HG03103 (cell line): ENCODE measurements around the gene OPCML.

Source experiments
- ATAC-seq: cut with Tn5 transposase; IDR thresholded peaks from one replicate; pipeline ENCODE4 v1.9.1; 2021; ENCODE audit warnings: low read depth; ENCODE audit not compliant: unreplicated experiment

Gene OPCML

DNA sequence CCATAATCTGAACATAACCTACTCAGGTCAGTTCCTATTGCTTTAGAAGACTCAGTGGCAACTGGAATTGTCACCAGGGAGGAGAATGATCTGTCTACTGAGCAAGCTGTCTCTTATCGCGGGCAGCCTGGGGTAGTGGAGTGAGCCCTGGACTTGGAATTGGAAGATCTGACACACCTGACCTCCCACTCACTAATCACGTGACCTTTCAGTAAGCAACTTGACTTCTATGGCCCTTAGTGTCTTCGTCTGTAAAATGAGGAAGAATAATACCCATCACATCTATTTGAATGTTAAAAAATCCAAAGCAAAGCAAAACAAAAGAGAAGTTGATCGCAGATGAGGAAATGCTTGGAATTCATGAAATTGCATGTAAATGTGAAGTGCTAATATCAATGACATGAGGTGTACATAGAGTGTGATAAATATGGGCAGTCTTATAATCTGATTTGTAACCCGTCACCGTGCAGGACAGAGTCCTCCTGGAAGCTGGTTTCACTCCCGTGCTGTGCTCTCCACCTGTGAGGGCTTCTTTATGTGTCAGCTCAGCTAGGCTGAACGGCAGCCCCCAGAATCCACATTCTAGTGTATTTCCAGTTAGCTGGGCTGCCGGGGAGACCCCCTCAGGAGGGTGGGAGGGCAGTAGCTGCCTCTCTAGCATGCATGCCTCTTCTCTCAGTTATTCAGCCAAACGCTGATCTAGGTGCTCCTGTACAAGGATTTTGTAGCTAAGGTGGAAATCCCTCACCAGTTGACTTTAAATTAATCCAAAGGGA is 482.9 kb downstream of the OPCML start:
- ATAC-seq = no peak

GRCh38 chr11:133048270-133048669 is 484.0 kb downstream of the OPCML start:
- ATAC-seq = no peak

- ATAC-seq = no peak
Observed at GRCh38 chr11:133047771-133048115, 484.6 kb downstream of the OPCML start.

DNA sequence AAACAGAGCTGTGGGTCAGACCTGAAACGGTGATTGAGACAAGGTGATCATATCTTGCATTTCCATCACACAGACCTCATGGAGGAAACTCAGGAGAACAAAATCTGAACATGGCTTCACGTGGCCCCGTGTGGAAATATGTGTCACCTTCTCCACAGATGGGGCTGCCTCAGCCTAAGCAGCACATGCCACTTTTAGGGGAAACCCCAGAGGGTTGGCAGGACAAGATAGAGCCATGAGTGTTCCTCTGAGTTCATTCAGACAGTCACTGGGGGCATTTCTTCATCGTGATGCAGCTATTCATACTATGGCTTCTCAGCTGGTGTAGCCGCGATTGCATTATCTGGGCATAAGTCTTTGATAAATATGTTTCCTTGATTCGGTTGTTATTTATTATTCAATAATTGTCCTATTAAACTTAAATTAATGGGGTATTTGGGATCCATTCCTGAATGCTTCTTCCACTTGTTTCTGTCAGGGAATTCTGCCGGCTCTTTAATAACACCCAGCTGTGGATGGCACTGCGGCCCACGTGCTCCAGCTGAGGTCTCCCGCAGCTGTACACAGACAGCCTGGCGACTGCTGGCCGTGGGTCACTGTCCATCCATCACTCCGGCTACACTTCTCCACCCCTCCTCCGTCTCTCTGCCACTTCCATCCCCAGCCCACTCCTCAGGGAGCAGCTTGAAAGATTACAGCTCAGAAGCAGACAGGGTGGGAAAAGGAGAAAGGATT is 485.1 kb downstream of the OPCML start:
- ATAC-seq = no peak

DNA sequence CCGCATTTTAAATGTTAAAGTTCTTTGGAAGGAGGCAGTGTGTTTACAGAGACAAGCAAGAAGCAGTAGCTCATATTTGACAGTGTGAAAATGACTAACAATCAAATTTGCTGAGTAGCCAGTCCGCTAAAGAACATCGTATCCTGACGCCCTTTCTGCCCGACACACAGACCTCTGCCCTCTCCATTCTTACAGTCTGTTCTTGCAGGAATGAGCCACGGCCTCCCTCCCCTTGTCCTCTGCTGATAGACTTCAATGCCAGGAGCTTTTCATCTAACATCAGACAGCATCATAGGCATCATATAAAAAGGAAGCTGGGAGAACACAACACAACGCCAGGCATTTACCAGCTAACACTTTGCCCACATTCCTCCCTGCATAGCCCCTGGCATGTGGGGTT is 486.0 kb downstream of the OPCML start:
- no peak for ATAC-seq

DNA sequence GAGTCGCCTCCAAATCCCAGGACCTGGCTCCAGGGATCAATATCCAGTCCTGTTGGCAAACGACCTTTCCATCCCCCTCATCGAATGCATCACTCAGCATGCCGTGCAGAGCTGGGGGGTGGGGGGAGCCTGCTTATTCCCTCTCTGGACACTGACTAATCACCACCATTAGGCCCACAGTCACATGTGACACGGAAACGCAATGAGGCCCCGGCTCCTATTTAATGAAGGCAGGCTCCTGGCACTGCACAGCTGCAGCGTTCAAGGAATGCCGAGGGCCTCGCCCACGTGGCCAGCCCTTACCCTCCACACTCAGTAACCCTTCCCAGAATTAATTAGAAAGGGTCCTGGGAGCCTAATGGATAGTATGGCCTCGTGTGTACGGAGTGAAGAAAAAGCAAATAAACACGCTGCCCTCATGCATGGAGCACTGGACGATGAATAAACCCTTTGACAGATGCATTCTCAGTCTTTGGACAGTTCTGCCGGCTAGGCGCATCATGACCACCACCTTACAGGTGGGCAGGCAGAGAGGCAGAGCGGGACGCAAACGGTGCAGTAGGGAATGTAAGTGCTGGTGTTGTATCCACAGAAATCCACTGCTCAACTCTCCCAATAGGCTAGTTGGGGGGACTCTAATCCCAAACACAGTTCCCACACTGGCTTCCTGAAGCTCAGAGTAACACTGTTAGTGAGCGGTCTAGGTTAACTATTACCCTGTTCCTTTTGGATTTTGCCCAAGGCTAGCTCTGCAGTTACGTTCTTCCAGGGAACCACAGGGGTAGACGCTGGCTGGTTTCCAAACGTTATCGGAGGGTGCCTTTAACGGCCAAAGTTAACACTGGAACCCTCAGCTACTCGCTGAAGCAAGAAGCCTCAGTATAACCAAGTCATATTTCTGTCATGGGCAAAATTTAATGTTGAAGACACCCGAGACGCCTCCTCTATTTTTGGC is 490.1 kb downstream of the OPCML start:
- ATAC-seq = no peak

DNA sequence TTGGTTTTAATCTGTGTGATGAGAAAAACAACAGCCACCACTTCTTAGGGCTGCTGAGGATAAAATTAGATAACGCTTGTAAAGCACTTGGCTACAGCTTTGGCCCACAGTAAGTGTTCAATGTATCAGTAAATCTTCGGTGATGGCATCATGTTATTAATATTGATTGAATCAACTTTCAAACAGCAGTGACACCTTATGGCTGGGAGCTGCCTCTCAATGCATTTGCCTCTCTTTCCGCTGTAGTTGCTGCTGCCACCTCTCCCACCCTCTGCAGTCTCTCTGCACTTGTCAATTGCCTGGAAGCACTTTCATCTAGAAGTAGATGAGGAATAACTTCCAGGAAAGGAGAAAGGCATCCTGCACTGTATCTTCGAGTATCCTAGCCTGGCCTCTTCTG is 491.1 kb downstream of the OPCML start:
- no peak for ATAC-seq

DNA sequence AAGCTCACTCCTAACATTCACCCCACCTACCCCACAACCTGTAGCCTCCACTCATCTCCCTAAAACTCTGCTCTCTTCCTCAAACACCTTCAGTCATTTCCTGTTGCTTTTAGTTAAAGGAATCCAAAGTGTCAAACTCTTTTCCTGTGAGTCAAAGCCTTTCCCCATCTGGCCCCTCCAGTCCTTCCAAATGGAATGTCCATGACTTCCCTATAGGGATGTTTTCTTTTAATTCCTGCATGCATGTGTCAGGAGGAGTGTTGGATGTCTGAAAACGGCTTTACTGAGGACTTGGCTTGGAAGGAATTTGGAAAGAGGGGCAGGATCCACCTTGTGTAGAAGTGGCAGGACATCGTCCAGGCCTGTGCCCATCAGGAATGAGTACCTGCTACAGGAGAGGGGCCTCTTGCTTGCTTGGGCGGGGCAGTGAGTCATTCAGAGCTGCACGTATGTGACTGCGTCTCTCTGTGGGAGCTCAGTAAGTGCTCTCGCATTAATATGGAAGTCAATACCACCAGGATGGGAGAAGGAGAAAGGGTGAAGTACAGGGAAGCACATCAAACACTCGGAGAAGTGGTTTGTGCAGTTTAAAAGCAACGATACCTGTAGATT is 491.9 kb downstream of the OPCML start:
- no peak for ATAC-seq

- no peak for ATAC-seq
Observed at GRCh38 chr11:133038850-133039249, 493.5 kb downstream of the OPCML start.

DNA sequence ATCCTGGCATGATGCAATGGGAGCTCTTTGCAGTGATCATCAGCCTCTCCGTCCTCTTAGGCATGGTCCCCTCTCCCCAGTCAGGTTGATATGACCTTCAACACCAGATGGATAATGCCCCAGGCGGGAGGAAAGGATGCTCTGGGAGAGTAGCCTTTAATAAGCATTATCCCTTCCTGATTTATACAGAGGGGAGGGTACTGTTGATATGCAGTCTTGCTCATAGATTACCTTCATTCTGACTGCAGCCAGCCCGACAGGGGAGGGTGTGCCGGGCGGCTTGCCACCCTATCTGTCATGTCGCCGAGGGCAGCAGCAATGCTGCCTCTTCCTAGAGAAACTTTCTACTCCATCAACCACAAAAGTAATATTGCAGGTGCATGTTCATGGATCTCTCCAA is 497.4 kb downstream of the OPCML start:
- no peak for ATAC-seq

- ATAC-seq = no peak
Observed at GRCh38 chr11:133029107-133029506, 503.2 kb downstream of the OPCML start.

DNA sequence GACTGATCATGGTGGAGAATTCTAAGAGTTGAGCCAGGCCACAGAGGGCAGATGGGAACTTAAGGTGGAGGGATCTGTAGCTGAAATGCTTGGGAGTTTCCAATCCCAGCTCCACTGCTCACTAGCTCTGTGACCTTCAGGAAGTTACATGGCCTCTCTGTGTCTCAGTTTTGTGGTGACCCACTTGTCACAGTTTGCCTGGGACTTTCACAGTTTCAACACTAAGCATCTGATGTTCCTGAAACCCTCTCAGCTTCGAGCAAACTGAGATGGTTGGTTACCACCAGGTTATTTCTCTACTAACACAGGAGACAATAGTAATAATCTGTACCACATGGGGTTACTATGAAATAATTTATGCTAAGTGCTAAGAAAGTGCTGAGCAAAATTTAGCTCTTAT is 505.3 kb downstream of the OPCML start:
- no peak for ATAC-seq

GRCh38 chr11:133024301-133024700 is 508.0 kb downstream of the OPCML start:
- no peak for ATAC-seq

DNA sequence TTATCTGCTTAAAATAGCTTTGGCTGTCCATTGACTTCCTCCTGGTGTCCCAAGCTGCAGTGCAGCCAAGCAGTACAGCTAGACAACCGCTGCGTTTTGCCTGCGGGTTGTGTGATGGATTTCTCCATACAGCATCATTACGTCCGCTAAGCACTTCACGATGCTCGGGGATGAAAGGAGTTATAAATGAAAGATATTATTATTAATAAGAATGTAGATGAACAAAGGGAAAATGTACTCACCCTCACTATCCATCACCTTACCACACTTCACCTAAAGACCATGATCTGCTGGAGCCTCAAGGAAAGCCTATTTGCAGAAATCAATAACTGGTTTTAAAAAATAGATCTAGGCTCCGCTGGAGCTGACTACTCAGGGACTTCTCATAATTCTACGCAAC is 509.1 kb downstream of the OPCML start:
- ATAC-seq = no peak

- ATAC-seq = no peak
Observed at GRCh38 chr11:133021553-133021952, 510.7 kb downstream of the OPCML start.

DNA sequence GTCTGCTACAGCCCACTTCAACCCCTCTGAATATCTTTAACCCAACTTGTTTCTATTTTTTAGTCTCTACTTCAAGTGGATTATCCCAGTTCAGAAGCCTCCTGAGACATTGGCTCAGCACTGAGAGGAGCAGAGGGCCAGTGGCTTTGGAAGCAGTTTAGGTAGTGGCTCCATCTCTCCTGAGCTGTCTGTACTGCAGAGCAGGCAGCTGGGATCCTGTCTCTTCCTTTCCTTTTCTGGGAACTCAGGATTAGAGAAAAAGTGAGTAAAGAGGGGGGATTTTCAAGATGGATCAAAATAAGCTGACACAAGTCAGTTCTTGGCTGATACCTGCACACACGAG is 512.0 kb downstream of the OPCML start:
- ATAC-seq = no peak

- ATAC-seq = no peak
Observed at GRCh38 chr11:133019545-133020371, 512.5 kb downstream of the OPCML start.

GRCh38 chr11:133015457-133015856 is 516.8 kb downstream of the OPCML start:
- no peak for ATAC-seq

DNA sequence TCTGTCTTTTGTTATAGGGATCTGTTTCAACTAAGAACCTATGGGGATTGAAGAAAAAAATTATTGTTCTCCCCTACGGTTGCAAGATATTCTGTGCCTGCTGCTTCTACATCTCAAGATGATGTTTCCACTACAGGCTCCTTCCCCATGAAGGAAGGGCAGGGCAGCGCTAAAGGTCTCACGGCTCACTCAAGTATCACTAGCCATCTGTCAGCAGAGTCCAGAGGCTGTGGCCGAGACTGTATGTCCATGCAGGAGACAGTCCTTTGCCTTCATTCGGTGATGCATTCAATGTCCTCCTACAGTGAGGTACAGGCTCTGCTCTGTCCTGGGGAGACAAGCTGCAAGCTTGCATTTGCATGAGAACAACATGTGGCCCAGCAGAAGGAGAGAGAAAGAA is 518.0 kb downstream of the OPCML start:
- ATAC-seq = no peak

GRCh38 chr11:133012803-133013202 is 519.5 kb downstream of the OPCML start:
- ATAC-seq = no peak
